H4 (cell line): Measurements from ENCODE around the gene ARMH3. TPM values are rescaled to one million over a fixed set of nuclear protein-coding genes. Genes with fewer than 3 reads are reported as not detected.
"Not testable (repeated sequence)": the region's sequence is repeated elsewhere in the genome, so short reads cannot be mapped to it uniquely, and the experiment has no call there.

Experiments
- DNase-seq: peaks from one replicate; pipeline ENCODE4 v3.0.0-alpha.2; 2015; ENCODE audit warnings: low spot score
- total RNA-seq: library from RNA; depleted of rRNA; stranded (reverse); fragments of >200 nt; shearing (Covaris generic); gene quantifications from 2 replicates; pipeline ENCODE4 v1.2.3, GENCODE V29; 2014

The ARMH3 gene
- total RNA-seq, 1 experiment from 2014 or later = 6.3 TPM

DNA sequence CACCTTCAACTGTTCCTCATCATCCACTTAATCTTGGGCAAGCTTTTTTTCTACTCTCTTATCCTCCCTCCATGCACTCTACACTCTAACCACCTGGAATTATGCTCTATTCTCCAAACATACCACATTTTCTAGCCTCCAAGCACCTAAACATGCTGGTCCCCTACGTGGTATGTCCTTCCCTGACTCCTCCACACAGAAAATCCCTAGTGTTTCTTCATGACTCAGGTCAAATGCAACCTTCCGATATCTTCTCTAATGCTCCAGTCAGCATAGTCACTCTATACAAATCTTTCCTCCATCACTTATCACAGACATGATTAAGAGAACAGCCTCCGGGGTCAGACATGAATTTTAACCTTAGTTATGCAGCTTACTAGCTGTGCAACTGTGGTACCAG is 68.8 kb downstream of the ARMH3 start:
- no peak for DNase-seq

GRCh38 chr10:101986624-101986971 is 69.4 kb downstream of the ARMH3 start:
- DNase-seq = no peak

DNA sequence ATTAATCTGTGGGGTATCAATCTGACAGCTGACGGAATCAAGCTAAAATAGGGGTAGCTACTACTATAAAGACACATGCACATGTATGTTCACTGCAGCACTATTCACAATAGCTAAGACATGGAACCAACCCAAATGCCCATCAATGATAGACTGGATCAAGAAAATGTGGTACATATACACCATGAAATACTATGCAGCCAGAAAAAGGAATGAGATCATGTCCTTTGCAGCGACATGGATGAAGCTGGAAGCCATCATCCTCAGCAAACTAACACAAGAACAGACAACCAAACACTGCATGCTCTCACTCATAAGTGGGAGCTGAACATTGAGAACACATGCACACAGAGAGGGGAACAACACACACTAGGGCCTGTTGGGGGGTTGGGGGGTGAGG is 75.3 kb downstream of the ARMH3 start:
- not testable (repeated sequence) for DNase-seq

DNA sequence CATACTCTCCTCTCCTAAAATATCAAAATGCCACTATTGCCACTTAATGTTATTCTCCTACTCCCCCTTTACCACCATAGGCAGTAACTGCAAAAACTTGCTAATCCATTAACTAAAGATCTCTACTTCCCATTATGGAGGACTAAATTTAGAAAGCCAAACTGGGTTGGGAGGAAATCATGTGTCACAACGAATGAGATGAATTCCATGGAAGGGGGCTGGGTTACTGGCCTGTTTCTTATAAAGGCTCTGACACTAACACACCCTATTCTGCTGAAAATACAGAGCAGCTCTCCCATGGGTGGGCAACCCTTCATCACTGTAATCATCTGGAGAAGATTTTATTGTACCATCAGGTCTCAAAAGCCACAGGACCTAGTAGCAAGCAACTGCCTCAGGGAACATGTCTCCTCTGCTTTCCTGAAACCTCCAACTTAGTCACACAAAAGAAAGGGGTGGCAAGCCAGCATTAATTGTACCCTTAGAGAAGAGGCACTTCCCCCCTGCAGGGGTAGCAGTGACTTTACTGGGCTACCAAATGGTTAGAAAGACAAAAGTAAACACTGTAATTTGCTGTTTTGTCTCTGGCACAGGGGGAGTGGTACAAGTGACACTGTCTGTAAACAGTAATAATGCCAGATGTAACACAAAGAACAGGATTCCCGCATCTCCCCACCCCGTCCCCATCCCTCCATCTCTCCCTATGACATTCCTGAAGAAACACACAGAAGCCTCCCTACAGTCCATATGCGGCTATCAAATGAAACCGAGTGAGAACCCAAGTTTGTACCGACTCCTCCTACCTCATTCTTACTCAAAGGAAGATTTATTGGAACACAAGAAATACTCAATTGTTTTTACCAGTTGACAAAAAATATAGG is 81.6 kb downstream of the ARMH3 start:
- DNase-seq = no peak

GRCh38 chr10:101972761-101973160 is 83.2 kb downstream of the ARMH3 start:
- no peak for DNase-seq

GRCh38 chr10:101969412-101969922 is 86.5 kb downstream of the ARMH3 start:
- no peak for DNase-seq

GRCh38 chr10:101968940-101969321 is 87.0 kb downstream of the ARMH3 start:
- DNase-seq = no peak

DNA sequence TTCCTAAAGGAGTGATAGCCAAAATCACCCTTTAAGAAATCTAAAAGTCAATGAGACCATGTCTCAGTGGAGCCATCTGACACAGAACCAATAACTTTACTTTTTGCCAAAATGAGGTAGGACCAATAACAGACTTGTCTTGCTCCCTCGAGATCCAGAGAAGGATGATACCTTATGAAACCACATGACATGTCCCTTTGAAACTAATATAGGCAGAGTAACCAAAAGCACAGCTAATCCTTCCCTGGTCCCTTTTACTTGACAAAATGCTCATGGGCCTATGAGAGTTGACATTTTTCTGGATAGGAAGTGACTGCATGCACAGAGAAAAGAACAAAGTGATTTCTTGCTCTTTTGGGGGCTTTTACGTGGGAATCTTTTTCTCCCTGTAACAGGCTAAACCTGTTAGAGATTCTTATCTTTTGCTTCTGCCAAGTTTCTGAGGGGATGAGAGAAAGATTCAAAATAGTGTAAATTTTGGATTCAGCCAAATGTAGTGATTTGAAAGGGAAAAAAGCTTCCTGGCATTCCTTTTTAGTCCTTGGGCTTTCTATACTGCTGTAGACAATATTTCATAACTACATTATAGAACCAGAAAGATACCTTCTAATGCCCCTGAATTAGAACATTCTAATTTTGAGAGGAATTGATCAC is 87.6 kb downstream of the ARMH3 start:
- DNase-seq = no peak

GRCh38 chr10:101967713-101968112 is 88.3 kb downstream of the ARMH3 start:
- no peak for DNase-seq

DNA sequence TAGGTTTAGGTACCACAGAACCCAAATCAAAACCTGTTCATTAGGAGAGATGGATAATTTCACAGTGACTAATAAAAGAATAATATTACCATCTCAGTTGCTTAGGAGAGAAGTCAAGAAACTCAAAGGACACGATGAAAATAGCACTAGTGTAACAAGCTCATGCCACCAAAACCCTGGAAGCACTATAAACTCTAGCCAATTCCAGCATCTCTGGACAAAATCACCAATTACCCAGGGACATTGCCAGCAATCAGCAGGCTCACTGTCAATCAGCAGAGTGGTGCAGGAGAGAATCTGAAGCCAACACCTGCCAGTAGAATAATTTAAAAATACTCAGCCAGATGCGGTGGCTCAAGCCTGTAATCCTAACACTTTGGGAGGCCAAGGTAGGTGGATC is 88.9 kb downstream of the ARMH3 start:
- DNase-seq = no peak

- DNase-seq = no peak
Measured at GRCh38 chr10:101965075-101965765, 90.8 kb downstream of the ARMH3 start.

GRCh38 chr10:101961591-101962498 is 94.1 kb downstream of the ARMH3 start:
- no peak for DNase-seq

- no peak for DNase-seq
Measured at GRCh38 chr10:101960879-101961395, 95.0 kb downstream of the ARMH3 start.

- no peak for DNase-seq
Measured at GRCh38 chr10:101959346-101959916, 96.5 kb downstream of the ARMH3 start.

DNA sequence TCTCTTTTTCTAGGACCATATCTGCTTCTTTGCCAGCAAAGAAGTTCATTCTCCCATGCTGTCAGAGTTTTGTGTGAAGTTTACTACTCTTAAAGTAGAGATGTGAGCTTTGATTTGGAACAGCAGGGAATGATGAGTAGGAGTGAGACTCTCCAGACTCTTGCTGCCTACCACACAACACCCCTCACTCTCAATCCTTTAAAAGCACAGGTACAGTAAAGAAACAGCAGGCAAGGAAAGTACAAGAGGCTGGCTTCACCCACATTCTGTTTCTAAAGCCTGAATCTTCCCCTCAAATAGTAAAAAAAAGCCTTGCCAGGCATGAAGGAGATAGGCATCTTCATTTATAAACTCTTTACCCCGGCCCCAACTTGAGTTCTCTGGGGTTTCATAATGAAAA is 97.3 kb downstream of the ARMH3 start:
- DNase-seq = no peak

GRCh38 chr10:101956898-101957297 is 99.1 kb downstream of the ARMH3 start:
- no peak for DNase-seq

GRCh38 chr10:101956117-101956516 is 99.9 kb downstream of the ARMH3 start:
- no peak for DNase-seq

GRCh38 chr10:101952191-101952590 is 103.8 kb downstream of the ARMH3 start:
- DNase-seq = no peak

DNA sequence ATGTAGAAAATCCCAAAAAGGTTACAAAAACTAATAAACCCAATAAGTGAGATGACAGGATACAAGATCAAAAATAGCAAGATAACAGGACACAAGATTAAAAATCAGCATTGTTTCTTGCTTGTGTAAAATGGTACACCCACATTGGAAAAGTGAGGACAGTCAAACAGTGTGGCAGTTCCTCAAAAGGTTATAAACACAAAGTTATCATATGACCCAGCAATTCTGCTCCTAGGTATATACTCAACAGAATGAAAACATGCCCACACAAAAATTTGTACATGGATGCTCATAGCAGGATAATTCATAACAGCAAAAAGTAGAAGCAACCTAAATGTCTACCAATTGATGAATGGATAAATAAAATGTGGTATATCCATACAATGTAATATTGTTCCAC is 105.8 kb downstream of the ARMH3 start:
- no peak for DNase-seq

DNA sequence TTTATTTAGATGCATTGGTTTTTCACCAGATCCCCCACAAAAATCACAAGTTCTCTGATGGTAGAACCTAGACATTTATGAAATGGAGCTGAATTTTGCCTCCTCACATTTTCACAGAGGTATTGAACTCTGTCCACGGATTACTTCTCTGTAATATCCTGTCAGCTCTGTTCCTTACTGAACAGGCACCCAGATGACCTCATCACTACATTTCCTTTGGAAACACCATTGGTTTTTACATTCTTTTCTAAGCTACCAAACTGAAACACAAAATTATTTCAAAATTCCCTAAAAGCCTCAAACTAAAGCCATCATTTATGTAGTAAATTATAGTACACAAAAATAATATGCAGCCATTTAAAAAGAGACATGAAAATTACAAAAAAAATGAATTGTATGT is 114.1 kb downstream of the ARMH3 start:
- DNase-seq = no peak

GRCh38 chr10:101940916-101941315 is 115.1 kb downstream of the ARMH3 start:
- no peak for DNase-seq
